ENCODE data around the gene KRTAP6-3.

Gene KRTAP6-3, protein sequence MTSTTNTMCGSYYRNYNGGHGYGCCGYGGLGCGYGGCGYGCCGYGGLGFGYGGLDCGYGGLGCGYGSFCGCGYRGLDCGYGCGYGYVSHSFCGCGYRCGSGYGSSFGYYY

DNA sequence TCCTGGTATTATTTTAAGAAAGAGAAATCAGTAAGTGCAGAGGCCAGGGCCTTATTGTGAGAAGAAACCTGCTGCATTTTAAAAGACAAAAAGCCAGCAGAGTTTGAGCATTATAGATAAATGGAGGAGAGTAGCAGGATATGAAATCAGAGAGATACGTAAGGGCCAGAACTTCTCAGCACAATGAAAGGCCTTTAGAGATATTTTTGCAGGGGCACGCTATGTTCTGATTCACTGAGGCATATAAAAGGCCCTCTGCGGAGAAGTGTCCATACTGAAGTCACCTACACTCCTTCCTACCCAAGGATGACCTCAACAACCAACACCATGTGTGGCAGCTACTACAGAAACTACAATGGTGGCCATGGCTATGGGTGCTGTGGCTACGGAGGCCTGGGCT lies at the start of gene KRTAP6-3:
Gene KRTAP6-3, plus strand, starts transcription at position 301 of the 400 bp plus-strand sequence. Its CDS starts 6 bp downstream, at position 307.
- no peak for DNase-seq

DNA sequence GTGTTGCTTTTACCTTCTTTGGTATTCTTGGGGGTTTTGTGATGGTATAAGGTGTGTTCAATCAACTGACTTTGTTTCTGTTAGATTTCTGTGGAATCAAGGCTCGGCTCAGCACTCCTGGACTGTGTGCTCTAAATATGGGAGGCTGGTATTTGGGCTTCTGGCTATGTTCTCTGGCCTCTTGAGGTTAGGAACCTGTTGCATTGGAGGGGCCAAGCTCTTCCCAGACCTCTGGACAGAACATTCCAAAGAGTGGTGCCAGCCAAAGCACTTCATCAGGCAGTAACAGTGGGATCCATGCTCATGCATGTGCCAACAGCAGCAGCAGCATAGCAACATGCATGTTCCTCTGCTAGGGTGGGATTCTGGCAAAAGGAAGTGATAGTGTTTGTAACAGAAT lies 39.5 kb upstream of the KRTAP6-3 start:
- no peak for DNase-seq

DNA sequence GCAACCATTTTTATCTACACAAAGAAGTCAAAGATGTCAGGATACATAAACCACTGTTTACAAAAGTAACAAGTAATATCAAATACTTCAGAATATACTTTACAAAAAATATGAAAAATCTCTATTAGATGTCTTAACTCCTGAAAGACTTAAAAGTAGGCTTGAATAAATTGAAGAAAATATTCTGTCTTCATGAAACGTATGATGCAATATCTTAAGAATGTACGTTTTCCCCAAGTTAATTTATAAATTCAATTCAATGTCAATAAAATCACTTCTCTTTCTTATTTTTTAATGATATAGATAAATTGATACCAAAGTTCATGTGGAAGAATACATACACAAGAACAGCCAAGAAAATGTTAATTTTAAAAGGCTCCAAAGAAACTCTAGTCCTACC lies 37.1 kb upstream of the KRTAP6-3 start:
- DNase-seq, result no peak

DNA sequence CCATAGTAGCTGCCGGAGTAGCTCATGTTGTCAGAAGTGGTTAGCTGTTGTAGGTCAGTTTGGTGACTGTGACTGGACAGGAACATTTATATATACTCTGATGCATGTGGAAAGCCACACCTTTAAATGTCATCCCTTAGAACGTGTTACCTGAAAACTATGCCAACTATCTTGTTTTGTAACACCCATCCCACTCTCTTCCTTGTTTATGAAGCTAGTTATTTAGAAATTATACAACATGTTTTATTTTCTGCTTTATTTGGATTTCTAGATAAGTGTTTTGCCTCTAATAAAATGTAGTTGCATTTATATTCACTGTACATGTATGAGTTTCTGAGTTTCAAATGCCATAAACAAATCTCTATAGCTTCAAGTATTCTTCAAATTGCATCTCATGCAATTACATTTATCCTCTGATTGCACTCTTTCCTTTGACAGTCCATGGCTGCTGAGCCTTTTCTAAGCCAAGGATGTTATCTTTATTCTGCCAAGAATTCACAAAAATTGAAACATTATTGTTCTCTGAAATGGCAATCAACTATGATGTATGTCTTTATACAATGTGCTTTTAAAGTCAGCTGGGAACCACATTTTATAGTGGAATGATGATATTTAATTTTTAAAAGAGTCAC lies 30.9 kb upstream of the KRTAP6-3 start, which contains the start of gene KRTAP19-7:
Gene KRTAP19-7, minus strand, starts transcription at position 51 of the 632 bp plus-strand sequence. Its CDS starts 25 bp downstream, at position 26.
- no peak for DNase-seq

DNA sequence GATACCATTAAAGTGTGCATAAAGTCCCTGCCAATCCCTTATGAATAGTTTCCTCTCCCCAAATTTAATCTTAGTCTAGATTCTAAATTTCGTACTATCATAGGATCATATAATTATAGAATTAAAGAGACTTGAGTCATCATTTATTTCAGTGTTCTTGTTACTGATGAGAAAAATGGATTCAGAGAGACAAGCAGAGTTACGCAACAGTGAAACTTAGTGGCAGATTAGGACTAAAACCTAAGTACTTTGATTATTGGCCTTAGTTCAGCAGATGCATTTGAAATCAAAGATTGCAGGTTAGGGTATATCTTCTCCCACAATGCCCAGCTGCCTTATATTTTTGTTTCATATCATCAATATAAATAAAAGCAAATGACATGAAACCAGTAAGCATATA lies 30.3 kb upstream of the KRTAP6-3 start:
- DNase-seq, result no peak

DNA sequence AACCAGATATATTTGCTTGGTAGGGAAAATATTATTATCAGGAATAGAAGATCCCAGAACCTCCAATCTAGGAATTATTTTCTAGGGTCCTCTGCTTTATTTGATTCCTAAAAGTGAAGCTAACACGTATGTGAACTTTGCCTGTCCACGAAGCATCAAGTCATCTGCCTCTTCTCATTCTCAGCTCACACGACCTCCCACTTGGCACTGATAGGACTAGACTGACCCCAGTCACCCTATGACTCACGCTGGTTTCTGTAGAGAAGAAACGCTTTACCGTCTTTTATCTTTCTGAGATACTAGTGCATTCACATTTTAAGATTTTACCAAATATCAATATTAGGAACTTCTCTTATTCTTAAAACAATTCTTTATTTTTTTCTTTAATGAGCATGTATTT lies 29.2 kb upstream of the KRTAP6-3 start:
- DNase-seq, result no peak

DNA sequence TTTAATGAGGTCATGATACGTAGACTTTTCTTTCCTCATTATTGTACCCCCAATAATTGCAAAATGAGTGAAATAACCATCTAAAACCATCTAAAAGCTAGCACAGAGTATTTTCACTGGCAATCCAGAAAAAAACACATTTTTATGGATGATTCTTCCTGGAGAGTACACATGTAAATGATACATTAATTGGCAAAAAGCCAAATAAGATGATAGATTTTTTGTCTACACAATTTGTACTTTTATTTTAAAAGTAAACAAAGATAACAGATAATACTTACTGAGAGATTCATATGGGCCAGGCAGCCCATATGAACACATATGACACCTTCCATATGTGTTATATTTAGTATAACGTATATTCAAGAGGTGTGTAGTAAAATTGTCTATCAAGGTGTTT lies 28.6 kb upstream of the KRTAP6-3 start:
- DNase-seq, result no peak

DNA sequence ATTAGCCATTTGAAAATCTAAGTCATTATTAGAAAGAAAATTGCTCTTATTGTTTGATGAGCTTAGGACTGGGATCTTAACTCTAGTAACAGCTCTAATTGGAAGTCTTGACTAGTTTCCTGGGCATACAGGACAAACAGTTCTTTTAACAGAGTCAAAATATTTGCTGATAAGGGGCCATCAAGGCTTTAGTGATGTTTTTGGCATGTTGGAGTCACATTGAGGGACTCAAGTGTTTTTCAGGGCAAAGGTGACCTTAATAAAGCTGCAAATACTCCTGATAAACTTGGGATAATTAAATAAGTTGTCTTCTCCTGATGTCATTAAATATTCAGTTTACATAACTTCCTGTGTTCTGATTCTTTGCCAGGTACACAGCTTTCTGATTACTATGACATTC lies 24.6 kb upstream of the KRTAP6-3 start:
- no peak for DNase-seq

DNA sequence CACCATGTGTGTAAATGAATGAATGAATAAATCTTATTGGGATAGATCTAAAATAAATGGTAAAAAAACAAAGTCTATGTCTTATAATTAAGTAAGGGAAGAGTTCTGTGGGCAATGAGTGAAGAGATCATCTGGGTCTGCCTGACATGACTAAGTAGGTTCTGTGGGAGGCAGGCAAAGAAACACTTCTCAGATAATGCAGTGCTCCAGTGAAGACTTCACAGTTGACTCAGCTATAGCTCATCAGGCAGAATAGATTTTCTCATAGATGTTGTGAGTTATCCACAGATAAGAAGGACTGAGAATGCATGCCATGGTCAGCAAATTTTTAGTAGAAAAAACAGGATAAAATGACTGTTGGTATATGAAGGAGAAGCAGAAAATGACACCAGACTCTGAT lies 14.5 kb upstream of the KRTAP6-3 start:
- no peak for DNase-seq

DNA sequence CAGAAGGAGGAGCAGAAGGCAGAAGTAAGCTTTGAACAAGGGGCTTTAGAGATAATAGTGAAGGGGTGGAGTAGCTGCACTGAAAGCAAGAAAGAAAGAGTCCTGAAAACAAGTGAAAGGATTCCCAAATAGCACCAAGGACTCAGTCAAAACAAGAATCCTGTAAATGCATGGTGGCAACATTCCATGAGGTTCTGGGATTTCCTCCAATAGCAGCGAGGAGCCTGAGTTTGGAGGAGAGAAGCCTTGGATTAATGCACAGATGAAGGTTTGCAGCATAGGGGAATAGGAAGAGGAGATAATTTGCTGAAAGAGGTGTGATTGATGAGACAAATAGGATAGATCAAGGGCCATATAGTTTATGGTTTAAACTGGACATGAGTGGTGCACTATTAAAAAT lies 12.9 kb upstream of the KRTAP6-3 start:
- DNase-seq, result no peak

DNA sequence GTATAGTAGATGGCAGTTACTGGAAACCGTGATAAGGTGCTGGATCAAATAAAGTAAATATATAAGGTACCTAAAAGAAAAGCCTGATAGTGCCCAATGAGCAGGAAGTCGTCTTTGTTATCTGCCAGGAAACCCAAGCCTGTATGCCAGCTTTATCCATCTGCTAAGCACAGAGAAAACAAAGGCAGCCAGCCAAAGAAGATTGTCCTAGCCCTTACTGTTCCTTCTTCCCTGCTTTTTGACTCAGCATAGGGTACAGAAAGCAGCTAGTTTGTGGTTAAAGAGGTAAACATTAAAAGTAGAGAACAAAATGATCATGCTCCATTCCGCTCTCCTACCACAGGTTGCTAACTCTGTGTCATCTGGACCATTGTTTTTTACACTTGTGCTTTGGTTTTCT lies 12.1 kb upstream of the KRTAP6-3 start:
- DNase-seq, result no peak

DNA sequence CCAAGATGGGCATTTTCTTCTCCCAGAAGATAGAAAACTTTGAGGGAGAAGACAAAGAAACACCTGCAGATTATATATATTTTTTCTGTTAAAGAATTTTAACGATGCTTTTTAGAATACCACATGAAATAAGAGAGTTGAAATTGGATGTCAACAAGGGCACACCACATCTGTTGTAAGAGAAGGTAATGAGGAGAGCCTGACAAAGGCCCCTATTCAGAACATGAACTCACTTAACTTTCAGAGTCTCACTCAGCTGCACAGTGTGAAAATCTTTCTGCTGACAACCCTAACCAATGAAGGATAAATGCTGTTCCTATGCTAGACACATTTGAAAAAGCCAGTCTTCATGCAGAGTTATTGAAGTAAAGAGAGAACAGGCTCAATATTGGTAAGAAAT lies 9.4 kb upstream of the KRTAP6-3 start:
- no peak for DNase-seq

DNA sequence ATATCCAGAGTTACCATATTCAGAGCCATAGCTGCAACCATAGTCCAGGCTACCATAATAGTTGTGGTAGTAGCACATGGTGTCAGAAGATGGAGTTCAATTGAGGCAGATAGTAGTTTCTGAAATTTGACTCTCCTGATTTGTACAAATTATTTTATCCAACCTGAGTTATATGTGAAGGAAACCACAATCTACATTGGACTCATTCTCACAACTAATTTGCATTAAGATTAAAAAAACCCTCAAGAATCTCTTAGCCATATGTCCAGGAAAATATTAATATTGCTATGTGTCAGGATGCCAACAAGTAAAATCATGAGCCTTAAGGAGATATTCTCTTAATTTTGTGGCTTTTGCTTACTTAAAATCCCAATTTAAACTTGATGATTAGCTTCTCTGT lies 1.9 kb upstream of the KRTAP6-3 start, which contains the start of gene KRTAP22-2:
Gene KRTAP22-2, minus strand, starts transcription at position 101 of the 400 bp plus-strand sequence.
- no peak for DNase-seq

DNA sequence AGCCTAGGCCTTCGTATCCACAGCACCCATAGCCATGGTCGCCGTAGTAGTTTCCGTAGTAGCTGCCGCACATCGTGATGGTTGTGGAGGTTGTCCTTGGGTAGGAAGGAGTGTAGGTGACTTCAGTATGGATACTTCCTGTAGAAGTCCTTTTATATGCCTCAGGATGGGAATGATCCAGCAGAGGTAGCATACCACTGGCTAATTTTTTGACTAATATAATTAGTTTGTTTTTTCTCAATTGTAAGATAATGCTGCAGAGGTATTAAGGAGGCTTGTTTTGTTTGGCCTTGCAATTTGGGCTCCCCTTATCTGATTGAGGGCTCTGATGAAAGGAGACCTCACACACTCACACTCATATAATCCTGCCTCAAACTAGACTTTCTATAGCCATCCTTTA lies 6.6 kb downstream of the KRTAP6-3 start, which contains the start of gene KRTAP6-2:
Gene KRTAP6-2, minus strand, starts transcription at position 101 of the 400 bp plus-strand sequence. Its CDS starts 28 bp downstream, at position 73.
- no peak for DNase-seq

DNA sequence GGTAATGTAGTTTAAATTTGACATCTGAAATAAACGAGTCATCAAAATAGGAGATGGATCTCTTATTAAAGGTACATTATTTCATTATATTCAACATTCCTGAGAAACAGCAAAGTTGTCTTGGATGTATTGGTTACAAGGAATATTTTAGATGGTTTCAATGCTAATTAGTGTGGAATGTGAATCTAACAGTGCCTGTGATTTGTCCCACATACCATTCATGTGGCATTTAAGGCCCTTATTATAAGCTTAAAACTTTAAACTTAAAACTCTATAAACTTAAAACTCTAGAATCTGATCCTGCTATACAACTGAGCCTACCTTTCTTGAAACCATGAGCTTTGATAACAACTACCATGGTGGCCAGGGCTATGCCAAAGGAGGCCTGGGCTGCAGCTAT lies 8.5 kb downstream of the KRTAP6-3 start, which contains the start of gene KRTAP22-1:
Gene KRTAP22-1, plus strand, starts transcription at position 301 of the 400 bp plus-strand sequence.
- DNase-seq, result no peak

DNA sequence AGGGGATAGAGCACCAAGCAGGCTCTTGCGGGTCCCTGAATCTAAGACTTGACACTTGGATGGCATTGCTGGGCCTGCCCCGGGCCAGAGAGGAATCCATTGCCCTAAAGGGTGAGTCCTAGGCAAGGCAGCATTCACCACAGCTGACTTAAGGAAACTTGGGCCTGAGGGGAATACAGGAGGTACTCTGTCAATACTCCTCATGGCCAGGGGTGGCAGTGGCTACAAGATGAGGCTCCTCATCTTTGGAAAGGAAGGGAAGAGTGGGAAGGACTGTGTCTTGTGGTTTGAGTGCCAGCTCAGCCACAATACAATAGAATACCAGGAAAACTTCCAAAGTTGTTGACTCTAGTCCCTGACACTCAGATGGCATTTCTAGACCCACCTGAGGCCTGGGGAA lies 13.7 kb downstream of the KRTAP6-3 start:
- DNase-seq, result no peak

DNA sequence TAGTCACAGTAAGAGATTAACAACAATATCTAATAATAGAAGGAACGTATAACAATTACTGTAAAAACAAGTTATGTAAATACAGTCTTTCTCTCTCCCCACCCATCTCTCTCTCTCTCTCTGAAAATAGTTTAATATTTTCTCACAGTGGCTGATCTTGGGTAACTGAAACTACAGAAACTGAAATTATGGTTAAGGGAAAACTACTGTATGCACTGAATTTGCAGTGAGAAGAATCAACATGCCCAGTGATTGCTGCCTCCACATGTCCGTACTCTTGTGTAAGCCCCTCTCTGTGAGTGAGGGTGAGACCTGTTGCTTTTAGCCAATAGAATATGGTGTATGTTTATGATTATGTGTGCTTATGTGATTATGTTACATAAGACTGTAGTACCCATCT lies 19.9 kb downstream of the KRTAP6-3 start:
- DNase-seq, result no peak

DNA sequence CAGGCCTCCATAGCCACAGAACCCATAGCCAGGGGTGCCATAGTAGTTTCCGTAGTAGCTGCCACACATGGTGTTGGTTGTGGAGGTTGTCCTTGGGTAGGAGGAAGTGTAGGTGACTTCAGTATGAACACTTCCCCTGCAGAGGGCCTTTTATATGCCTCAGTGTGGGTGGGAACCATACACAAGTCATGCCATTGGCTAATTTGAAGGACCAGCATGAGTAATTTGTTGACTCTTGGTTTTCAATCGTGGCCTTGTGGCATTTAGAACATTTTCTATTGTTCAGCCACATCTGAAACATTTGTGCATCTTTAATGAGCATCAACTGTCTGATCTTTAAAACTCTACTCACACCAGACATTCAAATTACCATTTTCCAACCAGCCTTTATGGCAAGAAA lies 21.6 kb downstream of the KRTAP6-3 start, which contains the start of gene KRTAP6-1:
Gene KRTAP6-1, minus strand, starts transcription at position 95 of the 400 bp plus-strand sequence. Its CDS starts 26 bp downstream, at position 69.
- DNase-seq, result no peak

DNA sequence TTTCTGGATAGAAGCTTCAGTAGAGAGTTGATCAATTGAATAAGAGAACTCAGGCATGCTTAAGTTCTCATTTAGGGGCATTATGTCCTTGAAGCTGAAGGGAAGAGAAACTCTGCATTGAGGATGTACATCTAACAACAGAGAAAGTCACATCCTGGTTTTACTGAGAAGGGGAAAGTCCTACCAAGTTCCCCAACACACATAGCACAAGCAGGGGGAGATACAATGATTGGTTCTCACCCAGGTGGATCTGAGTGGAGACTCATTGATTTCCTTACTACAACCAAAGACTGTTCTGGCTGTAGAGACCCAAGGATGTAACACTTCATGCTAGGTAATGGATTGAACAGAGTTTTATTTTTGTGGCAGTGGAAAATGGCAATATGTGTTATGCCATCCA lies 23.0 kb downstream of the KRTAP6-3 start:
- DNase-seq, result no peak

DNA sequence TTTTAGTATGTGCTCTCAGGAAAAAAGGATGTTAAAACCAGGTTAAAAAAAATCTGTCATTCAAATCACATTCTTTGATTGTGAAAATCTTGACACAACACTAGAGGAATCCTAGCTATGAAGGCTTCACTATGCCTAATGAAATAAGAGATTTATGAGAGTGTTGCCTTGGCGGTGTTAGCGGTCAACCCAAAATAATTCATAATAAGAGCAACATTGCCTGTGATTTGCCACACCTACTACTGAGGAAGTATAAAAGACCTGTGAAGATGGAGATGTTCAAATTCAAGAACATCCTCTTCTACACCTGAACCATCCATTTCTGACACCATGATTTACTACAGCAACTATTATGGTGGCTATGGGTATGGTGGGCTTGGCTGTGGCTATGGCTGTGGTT lies 23.9 kb downstream of the KRTAP6-3 start, which contains the start of gene KRTAP20-1:
Gene KRTAP20-1, plus strand, starts transcription at position 301 of the 400 bp plus-strand sequence. Its CDS starts 30 bp downstream, at position 331.
- DNase-seq, result no peak

DNA sequence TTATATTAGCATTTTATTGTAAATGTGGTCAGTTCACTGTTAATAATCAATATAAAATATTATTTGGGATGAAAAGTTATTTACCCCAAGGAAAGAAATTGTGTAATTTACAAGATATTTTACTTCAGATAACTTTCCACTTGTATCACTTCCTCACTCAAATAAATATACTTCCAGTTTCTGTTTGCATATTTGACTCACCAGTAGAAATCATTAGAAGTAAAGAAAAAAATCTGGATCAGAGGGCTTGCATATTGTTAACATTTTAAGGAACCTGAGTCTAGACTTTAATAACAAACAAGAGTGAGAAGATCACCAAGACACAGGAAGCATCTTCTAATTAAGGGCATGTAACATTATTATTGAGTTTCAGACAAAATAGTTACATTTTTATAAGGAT lies 27.8 kb downstream of the KRTAP6-3 start:
- no peak for DNase-seq

DNA sequence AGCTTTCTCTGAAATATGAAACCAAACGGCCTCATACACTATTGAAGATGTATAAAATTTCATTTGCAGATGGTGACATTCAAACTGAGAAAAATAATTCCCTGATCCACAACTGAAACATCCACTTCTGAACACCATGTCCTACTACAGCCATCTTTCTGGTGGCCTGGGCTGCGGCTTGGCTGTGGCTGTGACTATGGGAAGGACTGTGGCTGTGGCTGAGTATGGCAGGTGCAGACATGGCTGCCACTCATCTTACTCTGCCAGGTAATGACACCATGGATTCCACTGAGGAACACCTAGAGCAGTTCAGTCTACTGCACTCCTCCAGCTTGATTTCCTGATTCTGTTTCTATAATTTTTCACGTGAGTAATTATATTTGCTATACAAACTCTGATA lies 28.3 kb downstream of the KRTAP6-3 start, which contains the start of gene KRTAP20-4:
Gene KRTAP20-4, plus strand, starts transcription at position 106 of the 400 bp plus-strand sequence.
- no peak for DNase-seq

DNA sequence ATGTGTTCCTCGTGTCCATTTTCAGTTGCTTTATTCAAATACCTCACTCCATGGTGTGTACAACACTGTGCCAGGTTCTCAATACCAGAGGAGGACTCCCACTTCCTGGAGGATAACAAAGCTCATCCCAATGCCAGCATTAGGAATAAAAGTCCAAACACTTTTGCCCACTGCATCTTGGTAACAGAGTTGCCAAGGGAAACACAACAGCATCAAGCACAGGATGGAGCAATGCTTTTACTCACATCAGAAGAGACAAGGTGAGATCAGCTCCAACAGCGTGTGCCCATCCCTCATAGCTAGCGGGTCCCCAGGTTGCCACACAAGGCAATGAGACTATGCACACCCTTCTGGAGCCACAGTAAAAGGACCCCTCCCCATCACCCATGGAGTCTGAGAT lies 31.1 kb downstream of the KRTAP6-3 start:
- DNase-seq, result no peak

DNA sequence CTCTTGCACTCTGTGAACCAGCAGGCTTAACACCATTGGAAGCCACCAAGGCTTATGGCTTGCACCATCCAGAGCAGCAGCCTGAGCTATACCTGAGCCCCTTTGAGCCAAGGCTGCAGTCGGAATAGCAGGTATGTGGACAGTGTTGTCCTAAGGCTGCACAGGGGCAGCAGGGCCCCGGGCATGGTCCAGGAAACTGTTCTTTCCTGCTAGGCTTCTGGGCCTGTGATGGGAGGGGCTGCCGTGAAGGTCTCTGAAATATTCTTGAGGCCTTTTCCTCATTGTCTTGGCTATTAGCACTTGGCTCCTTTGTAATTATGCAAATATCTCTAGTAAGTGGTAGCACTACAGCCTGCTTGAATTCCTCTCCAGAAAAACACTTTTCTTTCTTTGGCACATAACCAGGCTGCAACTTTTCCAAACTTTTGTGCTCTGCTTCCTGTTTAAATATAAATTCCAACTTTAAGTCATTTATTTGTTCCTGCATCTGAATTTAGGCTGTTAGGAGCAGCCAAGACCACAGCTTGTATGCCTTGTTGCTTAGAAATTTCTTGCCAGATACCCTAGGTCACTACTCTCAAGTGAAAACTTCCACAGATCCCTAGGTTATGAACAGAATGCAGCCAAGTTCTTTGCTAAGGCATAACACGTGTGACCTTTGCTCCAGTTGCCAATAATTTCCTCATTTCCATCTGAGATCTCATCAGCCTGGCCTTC lies 33.4 kb downstream of the KRTAP6-3 start:
- no peak for DNase-seq

Data from stimulated activated CD4-positive, alpha-beta T cell treated with anti-CD3 and anti-CD28 coated beads, Interleukin-2, amount 100 ng/mL, for 48 hours (primary cell).